Suprapubic skin (tissue), 4 donors: ENCODE data around the gene KRTAP20-3. TPM values are rescaled to one million over a fixed set of nuclear protein-coding genes. Genes with fewer than 3 reads are reported as not detected.

Experiments used
- DNase-seq, 2 donors: peaks; one replicate each; pipeline ENCODE4 v3.0.0-alpha.2; 2019; ENCODE audit warnings: low spot score in 2 of 2
- H3K27ac ChIP-seq: fragments of 200-600 bp; sonication (generic); one replicate; pipeline ENCODE4 v1.5.1; 2019
- H3K27me3 ChIP-seq: fragments of 200-600 bp; sonication (generic); one replicate; pipeline ENCODE4 v1.5.1; 2019
- H3K36me3 ChIP-seq: fragments of 200-600 bp; sonication (generic); one replicate; pipeline ENCODE4 v1.5.1; 2019
- H3K4me1 ChIP-seq: fragments of 200-600 bp; sonication (generic); one replicate; pipeline ENCODE4 v1.5.1; 2019
- H3K4me3 ChIP-seq: fragments of 200-600 bp; sonication (generic); one replicate; pipeline ENCODE4 v1.5.1; 2019; ENCODE audit warnings: mild to moderate bottlenecking
- H3K9me3 ChIP-seq: fragments of 200-600 bp; sonication (generic); one replicate; pipeline ENCODE4 v1.5.1; 2019
- CTCF ChIP-seq, 2 donors: fragments of 200-600 bp in 1 of 2; fragments of 450-650 bp in 1 of 2; sonication (generic) in 1 of 2; IDR thresholded peaks; one replicate each; pipeline ENCODE4 v1.5.1; 2016 to 2019; ENCODE audit warnings: antibody characterized with exemption in 2 of 2, mild to moderate bottlenecking in 1 of 2, moderate library complexity in 1 of 2
- EP300 ChIP-seq: sonication (generic); formaldehyde crosslinking; IDR thresholded peaks from one replicate; pipeline ENCODE4 v1.6.1; 2017; ENCODE audit warnings: antibody characterized with exemption
- POLR2A ChIP-seq, 2 donors: fragments of 450-650 bp; IDR thresholded peaks; one replicate each; pipeline ENCODE4 v1.6.1; 2017; ENCODE audit warnings: antibody characterized with exemption in 2 of 2, mild to moderate bottlenecking in 2 of 2, moderate library complexity in 2 of 2
- POLR2AphosphoS5 ChIP-seq, 3 donors: sonication (generic); formaldehyde crosslinking; IDR thresholded peaks; one replicate each; pipeline ENCODE4 v1.6.1; 2017; ENCODE audit warnings: antibody characterized with exemption in 3 of 3
- WGBS: methylation state at CpG from one replicate; pipeline ENCODE4 v1.1.5; 2018; 5-methylcytosine and 5-hydroxymethylcytosine counted together
- total RNA-seq, 4 donors: library from RNA; depleted of rRNA; stranded (reverse); fragments of >200 nt; gene quantifications; one replicate each; pipeline ENCODE4 v1.1.0, GENCODE V29; 2016

Gene KRTAP20-3
- total RNA-seq, 4 donors from 2014 or later = not detected

GRCh38 chr21:30625449-30626165 lies 17.1 kb upstream of the KRTAP20-3 start:
- H3K27me3 ChIP-seq = no peaks in the 10 kb centered on the region
- no peaks in the 10 kb centered on the region for H3K9me3 ChIP-seq
- TF ChIP-seq POLR2AphosphoS5 (IDR thresholded peaks at IDR 0.05) (no peak), EP300 (no peak), CTCF (IDR thresholded peaks at IDR 0.05) (no peak)
- no peak overlapping the region for H3K27ac ChIP-seq
- H3K4me3 ChIP-seq = no peak overlapping the region
- 72% methylated on average over 4 of the region's 4 CpGs for WGBS
- H3K36me3 ChIP-seq = no peaks in the 10 kb centered on the region
- no peaks in the 10 kb centered on the region for H3K4me1 ChIP-seq
- DNase-seq = no peak

- no peak for DNase-seq
- Histone ChIP-seq H3K36me3 (no peaks in the 10 kb centered on the region), H3K4me1 (no peaks in the 10 kb centered on the region), H3K9me3 (no peaks in the 10 kb centered on the region), H3K27ac (no peak overlapping the region), H3K4me3 (no peak overlapping the region), H3K27me3 (no peaks in the 10 kb centered on the region)
- no peak for TF ChIP-seq POLR2A (IDR thresholded peaks at IDR 0.05)
- no peak for TF ChIP-seq POLR2AphosphoS5 (IDR thresholded peaks at IDR 0.05)
- TF ChIP-seq CTCF (IDR thresholded peaks at IDR 0.05) = no peak
- TF ChIP-seq EP300 = no peak
- WGBS = 83% methylated on average over 4 of the region's 4 CpGs
These were observed 14.6 kb upstream of the KRTAP20-3 start for GRCh38 chr21:30628109-30628508.

GRCh38 chr21:30629200-30629599 lies 13.5 kb upstream of the KRTAP20-3 start:
- Histone ChIP-seq H3K4me3 (no peak overlapping the region), H3K36me3 (no peaks in the 10 kb centered on the region), H3K4me1 (no peaks in the 10 kb centered on the region), H3K27ac (no peak overlapping the region), H3K9me3 (no peaks in the 10 kb centered on the region), H3K27me3 (no peaks in the 10 kb centered on the region)
- DNase-seq = no peak
- no peak for TF ChIP-seq POLR2AphosphoS5 (IDR thresholded peaks at IDR 0.05)
- no peak for TF ChIP-seq POLR2A (IDR thresholded peaks at IDR 0.05)
- TF ChIP-seq CTCF (IDR thresholded peaks at IDR 0.05) = no peak
- no peak for TF ChIP-seq EP300
- 76% methylated on average over 1 of the region's 1 CpG for WGBS

GRCh38 chr21:30634906-30635305 lies 7.8 kb upstream of the KRTAP20-3 start, which contains the start of gene KRTAP20-2:
TSS of gene KRTAP20-2 (plus strand) at chr21:30635206. CDS start at chr21:30635264, 58 bp downstream.
- Histone ChIP-seq H3K27me3 (no peaks in the 10 kb centered on the region), H3K9me3 (no peaks in the 10 kb centered on the region), H3K27ac (no peak within 1 kb of the TSS), H3K4me1 (no peaks in the 10 kb centered on the region), H3K36me3 (no peaks in the 10 kb centered on the region), H3K4me3 (no peak within 1 kb of the TSS)
- no peak for TF ChIP-seq POLR2A (IDR thresholded peaks at IDR 0.05)
- TF ChIP-seq POLR2AphosphoS5 (IDR thresholded peaks at IDR 0.05) = no peak
- TF ChIP-seq EP300 = no peak
- TF ChIP-seq CTCF (IDR thresholded peaks at IDR 0.05) = no peak
- 93% methylated on average over 1 of the region's 1 CpG for WGBS
- DNase-seq = no peak

- no peaks in the 10 kb centered on the region for H3K9me3 ChIP-seq
- 83% methylated on average over 3 of the region's 3 CpGs for WGBS
- no peaks in the 10 kb centered on the region for H3K27me3 ChIP-seq
- H3K27ac ChIP-seq = no peak overlapping the region
- no peaks in the 10 kb centered on the region for H3K4me1 ChIP-seq
- no peaks in the 10 kb centered on the region for H3K36me3 ChIP-seq
- TF ChIP-seq POLR2AphosphoS5 (IDR thresholded peaks at IDR 0.05) = no peak
- TF ChIP-seq POLR2A (IDR thresholded peaks at IDR 0.05) = no peak
- H3K4me3 ChIP-seq = no peak overlapping the region
- DNase-seq = no peak
These were observed 4.0 kb upstream of the KRTAP20-3 start for GRCh38 chr21:30638686-30639085.
